GM18511 (cell line): ENCODE results near the gene ARSK.
"Not testable (repeated sequence)": the region's sequence is repeated elsewhere in the genome, so short reads cannot be mapped to it uniquely, and the experiment has no call there.

Source experiments
- ATAC-seq: cut with Tn5 transposase; IDR thresholded peaks from one replicate; pipeline ENCODE4 v1.9.1; 2021; ENCODE audit warnings: mild to moderate bottlenecking, moderate library complexity; ENCODE audit not compliant: unreplicated experiment

The ARSK gene

DNA sequence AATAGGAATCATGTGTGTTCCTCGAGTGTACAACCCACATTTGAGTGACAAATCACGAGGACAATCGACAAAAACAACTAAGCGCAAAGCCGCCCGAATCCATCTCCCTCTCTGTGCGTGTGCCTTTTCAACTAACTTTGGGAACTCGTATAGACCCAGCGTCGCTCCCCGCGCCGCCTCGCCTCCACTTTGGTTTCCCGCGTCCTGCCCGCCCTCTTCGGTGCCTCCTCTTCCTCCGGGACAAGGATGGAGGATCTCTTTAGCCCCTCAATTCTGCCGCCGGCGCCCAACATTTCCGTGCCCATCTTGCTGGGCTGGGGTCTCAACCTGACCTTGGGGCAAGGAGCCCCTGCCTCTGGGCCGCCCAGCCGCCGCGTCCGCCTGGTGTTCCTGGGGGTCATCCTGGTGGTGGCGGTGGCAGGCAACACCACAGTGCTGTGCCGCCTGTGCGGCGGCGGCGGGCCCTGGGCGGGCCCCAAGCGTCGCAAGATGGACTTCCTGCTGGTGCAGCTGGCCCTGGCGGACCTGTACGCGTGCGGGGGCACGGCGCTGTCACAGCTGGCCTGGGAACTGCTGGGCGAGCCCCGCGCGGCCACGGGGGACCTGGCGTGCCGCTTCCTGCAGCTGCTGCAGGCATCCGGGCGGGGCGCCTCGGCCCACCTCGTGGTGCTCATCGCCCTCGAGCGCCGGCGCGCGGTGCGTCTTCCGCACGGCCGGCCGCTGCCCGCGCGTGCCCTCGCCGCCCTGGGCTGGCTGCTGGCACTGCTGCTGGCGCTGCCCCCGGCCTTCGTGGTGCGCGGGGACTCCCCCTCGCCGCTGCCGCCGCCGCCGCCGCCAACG lies 65.3 kb downstream of the ARSK start, which contains the start of gene GPR150:
Gene GPR150 (plus strand): TSS at position 58 of the 840 bp plus-strand sequence. CDS start 189 bp downstream, at position 247.
- ATAC-seq = peak; percentile 72

DNA sequence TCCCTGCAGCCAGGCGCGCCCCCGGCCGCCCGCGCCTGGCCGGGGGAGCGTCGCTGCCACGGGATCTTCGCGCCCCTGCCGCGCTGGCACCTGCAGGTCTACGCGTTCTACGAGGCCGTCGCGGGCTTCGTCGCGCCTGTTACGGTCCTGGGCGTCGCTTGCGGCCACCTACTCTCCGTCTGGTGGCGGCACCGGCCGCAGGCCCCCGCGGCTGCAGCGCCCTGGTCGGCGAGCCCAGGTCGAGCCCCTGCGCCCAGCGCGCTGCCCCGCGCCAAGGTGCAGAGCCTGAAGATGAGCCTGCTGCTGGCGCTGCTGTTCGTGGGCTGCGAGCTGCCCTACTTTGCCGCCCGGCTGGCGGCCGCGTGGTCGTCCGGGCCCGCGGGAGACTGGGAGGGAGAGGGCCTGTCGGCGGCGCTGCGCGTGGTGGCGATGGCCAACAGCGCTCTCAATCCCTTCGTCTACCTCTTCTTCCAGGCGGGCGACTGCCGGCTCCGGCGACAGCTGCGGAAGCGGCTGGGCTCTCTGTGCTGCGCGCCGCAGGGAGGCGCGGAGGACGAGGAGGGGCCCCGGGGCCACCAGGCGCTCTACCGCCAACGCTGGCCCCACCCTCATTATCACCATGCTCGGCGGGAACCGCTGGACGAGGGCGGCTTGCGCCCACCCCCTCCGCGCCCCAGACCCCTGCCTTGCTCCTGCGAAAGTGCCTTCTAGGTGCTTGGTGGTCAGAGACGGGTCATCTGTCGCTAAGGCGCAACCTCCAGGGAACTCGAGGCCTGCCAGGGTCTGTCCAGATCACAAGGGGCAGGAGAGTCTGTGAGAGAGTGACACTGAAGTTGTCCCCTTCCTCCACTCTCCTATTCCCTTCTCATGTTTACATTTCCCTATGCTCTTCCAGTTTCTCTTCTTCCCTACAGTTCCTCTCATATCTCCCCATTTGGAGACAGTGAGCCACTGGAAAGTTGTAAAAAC lies 66.3 kb downstream of the ARSK start:
- ATAC-seq = peak; percentile 51

DNA sequence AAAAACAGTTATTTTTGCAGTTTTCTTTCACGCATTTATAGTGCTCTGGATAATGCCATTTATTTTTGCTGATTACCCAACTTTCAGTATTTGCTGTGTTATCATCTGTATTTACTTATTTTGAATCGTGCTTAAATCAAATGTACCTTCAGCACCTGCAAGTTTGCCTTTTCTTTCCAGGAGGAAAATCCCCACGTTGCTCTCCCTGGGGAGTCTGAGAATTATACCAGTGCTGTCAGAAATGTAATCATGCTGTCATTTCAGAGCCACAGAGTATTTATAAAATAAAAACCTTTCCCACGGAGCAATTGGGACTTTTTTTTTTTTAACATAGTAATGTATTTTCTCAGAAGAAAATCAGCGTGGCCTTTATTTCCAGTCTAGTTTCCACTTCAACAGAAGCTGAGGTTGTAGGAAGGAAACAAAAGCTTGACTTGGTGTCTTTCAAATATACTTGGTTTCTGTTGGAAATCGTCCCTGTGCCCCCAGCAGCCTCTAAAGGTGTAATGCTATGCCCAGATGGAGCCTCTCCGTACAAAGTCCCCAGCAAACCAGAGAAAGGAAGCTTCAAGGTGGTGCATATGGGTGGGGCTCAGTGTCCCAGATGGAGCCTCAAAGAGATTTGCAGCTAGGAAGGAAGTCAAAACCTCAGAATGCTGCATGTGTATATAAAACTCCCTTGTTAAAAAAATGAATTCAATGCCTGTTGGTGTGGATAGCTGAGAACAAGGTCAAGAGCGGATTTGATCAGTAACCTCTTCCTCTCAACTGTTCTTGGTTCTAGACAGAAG lies 67.1 kb downstream of the ARSK start:
- ATAC-seq = no peak

DNA sequence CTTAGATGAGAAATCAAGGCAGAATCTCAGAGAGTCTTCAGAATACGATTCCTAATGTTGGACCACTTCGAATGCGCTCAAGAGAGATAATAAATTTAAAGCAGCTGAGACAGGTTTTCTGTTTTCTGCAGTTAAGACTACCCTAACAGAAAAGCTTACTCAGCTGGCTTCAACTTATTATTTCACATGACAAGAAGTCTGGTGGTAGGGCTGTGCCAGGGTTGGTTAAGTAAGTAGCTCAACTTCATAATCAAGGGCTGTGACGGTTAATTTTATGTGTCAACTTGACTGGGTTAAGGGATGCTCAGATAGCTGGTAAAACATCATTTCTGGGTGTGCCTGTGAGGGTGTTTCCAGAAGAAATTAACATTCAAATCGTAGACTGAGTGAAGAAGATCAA lies 68.8 kb downstream of the ARSK start:
- ATAC-seq = no peak

DNA sequence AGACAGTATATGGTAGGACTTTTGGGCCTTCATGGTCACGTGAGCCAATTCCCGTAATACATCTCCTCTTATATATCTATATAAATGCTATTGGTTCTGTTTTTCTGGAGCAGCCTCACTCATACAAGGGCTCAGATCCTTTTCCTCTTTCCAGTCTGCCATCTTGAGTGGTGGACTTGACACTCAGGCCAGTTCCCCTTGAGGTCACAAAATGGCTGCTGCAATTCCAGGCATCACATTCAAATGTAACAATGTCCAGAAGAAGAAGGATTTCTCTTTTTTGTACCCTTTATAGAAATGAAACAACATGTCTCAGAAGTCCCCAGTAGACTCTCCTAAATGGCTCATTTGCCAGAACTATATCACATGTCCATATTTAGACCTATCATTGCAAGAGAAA lies 69.5 kb downstream of the ARSK start:
- no peak for ATAC-seq

DNA sequence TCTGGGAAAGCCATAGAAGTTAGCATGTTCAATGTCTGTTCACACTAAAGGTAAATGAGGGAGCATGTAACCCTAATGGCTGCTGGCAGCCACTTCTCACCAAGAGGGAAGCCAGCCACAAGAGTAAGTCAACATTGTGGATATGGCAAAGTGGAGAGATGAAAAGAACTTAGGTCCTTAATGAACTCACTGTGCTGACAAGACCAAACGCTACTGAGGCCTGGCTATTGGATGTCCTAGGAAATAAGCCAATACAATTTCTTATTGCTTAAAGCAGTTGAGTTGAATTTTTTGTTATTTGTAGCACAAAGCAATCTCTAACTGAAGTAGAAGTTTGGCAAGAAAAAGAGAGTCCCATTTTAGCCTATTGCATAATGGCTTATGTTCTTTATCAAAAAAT lies 71.8 kb downstream of the ARSK start:
- no peak for ATAC-seq

DNA sequence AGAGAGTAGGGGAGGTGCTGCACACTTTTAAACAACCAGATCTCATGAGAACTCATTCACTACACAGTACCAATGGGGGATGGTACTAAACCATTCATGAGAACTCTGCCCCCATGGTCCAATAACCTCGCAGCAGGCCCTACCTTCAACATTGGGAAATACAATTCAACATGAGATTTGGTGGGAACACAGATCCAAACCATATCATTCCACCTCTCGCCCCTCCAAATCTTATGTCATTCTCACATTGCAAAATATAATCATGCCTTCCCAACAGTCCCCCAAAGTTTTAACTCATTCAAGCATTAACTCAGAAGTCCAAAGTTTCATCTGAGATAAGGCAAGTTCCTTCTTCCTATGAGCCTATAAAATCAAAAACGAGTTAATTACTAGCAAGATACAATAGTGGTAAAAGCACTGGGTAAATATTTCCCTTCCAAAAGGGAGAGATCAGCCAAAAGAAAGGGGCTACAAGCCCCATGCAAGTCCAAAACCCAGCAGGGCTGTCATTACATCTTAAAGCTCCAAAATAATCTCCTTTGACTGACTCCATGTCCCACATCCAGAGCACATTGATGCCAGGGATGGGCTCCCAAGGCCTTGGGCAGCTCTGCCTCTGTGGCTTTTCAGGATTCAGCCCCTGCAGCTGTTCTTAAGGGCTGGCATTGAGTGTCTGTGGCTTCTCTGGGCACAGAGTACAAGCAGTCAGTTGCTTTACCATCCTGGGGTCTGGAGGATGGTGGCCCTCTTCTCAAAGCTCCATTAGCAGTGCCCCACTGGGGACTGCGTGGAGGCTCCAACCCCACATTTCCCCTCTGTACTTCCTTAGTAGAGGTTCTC lies 73.3 kb downstream of the ARSK start:
- ATAC-seq = no peak

DNA sequence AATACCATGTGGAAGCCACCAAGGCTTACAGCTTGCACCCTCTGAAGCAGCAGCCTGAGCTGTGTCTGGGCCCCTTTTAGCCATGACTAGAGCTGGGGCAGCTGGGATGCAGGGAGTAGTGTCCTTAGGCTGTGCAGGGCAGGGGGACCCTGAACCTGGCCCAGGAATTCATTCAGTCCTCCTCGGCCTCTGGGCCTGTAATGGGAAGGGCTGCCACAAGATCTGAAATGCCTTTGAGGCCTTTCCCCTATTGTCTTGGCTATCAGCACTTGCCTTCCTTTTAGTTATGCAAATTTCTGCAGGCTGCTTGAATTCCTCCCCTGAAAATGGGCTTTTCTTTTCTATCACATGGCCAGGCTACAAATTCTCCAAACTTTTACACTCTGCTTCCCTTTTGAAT lies 74.0 kb downstream of the ARSK start:
- no peak for ATAC-seq

DNA sequence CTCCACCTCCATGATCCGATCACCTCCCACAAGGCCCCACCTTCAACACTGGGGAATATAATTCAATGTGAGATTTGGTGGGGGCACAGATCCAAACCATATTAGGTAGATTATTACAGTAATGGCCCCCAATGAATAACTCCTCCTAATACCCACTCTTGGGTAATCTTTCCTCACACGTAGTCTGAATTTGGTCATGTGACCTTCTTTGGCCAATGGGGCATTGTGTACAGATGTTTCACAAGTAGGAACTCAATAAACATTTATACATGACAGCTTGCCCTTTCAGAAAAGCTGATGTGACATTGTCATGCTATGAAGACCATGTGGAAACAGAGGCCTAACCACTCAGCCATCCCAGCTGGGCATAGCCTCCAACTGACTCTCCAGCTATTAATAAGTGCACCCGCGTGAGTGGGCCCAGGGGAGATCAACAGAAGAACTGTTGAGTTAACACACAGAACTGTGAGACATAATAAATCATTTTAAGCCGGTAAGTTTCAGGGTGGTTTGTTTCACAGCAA lies 75.6 kb downstream of the ARSK start:
- no peak for ATAC-seq

DNA sequence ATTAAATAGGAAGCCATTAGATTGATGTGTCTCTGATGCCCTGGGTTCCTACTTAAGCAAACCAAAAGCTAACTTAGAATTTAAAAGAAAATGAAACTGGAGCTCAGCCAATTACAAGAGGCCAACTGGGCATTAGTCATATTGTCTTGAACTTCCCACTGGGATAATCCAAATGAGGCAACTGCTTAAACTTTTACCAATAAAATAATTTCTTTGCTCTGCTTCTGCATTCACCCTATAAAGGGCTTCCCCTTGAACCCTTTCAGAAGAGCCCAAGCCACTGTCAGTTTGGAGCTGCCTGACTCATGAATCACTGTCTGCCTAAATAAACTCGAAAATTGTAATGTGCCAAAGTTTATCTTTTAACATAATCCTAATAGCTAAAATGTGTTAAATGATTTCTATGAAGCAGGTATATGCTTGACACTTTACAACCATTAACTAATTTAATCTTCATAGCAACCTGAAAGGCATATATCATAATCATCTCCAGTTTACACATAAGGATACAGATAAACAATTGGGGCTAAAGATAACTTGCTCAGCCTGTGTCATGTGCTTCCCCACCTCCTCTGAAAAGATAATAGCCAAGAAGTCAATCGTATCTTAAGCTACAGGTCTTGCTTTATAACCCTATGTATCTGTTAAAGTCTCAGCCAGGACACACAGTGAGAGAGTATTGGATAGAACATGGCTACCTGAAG lies 76.5 kb downstream of the ARSK start:
- peak; percentile 18 for ATAC-seq

DNA sequence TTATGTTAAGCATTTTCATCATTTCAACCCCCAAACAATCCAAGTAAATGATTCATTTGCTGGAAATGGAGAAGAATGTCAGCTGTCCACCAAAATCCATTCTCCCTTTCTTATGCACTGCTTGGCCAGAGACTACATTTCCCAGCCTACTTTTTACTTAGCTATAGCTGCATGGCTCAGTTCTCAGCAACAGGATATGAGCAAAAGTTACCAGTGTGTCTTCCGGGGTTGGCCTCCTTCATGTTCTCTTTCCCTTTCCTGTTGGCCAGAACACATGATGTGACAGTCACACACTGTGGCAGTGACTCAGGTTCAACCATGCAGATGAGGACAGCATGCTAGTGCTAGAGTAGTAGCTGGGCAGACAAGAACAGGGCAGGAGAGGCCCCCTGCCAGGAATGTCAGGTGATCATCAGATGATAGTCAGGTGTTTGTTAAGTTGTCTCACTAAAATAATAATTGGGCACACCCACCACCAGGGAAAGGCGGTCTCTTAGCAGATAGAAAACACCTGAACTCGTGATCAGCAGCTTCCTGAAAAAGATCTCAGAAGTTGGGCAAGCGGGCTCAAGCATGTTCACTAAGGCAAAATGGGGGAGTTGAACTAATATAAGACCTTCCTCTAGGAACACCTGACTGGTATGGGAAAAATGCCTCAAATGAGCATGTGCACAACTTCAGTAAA lies 77.2 kb downstream of the ARSK start:
- ATAC-seq = peak; percentile 98

DNA sequence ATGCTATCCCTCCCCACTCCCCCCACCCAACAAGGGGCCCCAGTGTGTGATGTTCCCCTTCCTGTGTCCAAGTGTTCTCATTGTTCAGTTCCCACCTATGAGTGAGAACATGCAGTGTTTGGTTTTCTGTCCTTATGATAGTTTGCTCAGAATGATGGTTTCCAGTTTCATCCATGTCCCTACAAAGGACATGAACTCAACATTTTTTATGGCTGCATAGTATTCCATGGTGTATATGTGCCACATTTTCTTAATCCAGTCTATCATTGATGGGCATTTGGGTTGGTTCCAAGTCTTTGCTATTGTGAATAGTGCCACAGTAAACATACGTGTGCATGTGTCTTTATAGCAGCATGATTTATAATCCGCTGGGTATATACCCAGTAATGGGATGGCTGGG lies 78.0 kb downstream of the ARSK start:
- ATAC-seq = not testable (repeated sequence)

DNA sequence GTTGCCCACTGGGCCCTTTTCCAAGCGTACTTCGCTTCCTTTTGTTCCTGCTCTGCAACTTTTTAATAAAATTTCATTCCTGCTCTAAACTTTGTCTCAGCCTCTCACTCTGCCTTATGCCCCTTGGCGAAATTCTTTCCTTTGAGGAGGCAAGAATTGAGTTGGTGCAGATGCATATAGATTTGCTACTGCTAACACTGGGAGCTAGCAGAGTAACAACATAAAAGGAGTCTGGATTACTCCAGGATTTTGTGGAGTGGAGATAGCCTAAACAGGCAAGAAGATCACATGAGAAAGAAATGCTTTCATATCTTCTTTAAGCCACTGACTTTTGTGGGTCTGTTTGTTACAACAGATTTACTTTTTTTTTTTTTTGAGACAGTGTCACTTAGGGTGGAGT lies 78.8 kb downstream of the ARSK start:
- ATAC-seq = no peak

DNA sequence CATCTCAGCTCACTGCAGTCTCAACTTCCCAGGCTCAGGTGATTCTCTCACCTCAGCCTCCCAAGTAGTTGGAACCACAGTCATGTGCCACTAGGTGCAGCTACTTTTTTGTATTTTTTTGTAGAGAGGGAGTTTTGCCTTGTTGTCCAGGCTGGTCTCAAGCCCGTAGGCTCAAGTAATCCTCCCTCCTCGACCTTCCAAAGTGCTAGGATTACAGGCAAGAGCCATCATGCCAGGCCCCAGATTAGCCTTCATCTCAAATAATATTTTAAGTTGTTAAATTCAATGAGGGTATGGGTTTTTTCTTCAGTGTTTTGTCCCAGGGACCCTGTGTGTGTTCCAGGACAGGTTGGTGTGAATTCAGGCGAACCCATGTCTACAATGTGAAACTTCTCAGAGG lies 79.2 kb downstream of the ARSK start:
- ATAC-seq = no peak

DNA sequence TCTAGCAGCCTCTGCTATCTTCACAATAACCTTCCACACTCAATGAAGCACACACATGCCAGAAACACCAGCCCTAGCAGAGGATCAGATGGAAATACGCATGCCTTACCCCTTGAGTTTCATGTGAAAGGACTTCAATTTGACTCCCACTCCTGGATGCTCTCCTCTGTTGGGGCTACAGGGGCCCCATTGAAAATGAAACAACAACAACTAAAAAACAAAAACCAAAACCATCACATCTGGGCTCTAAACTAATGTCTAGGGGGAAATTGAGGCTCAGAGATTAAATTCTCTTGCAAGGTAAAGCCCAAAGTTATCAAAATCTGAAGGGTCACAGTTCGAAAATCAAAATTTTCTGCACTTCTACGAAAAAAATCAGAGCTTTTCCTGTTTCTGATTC lies 83.7 kb downstream of the ARSK start:
- ATAC-seq = no peak

DNA sequence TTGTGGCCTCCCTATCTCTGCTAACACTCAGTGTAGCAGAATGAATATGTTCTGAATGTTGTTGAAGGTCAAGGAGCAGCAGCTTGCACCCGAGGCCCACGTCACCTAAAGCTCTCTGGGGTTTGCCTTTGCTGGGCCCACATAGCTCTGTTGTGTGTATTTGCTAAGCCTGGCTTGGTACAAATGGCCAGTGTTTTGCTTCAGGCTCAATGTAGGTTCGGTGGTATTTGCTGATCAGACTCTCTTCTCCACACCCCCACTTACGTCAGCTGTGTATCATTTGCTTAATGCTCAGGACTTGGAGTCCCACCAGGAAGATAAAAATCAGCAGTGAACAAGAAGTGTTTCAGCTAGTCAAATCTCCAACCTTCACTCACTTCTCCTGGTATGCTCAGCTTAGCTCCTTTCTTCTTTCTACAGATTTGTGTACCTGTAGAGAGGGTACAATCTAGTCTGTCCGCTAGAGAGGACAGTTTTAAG lies 86.9 kb downstream of the ARSK start:
- ATAC-seq = no peak

DNA sequence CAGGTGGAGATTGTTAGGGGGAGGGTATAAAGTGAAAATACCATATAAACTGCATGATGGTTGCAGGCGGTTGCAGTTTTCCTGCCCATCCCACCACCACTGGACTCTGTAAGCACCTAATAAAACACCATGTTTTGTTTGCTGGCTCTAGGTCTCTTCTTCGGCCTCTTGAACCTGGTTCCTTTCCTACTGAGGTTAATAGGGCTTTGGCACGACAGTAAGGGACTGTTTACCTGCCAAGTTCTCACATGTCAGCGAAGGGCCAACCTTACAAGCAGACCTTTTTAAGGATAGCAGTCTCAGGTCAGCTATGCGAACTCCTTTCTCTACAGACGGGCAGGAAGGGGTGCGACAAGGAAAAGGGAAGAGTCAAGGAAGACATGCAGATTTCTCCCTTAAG lies 88.3 kb downstream of the ARSK start:
- no peak for ATAC-seq

DNA sequence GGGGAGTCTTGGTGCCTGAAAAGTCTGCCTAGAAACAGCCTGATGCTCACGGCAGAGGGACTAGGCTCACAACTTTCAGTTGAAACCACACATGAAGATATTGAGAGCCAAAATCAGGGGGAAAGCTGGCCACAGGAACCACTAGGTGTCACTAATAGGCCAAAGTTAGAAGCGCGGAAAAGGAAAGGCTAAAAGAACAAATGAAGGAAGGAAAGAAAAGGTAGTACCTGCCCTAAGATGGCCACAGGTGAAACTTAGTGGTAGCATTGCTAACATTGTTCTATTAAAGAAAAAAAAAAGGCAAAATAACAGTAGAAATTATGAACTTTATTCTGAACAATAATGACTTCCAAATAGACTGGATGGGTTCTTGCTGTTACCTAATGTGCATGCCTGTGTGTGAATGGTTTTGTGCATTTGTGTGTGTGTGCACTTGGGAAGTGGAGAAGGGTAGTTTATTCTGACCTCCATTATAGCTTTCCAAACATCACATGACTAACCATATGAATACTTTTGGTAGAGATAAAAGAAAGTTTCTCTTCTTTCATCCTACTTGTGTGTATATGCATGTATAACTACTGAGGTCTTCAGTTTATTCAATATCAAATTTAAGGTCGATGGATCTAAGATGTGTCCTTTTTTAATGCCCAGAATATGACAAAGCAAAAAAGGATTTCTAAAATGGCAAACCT lies 89.6 kb downstream of the ARSK start:
- ATAC-seq = peak; percentile 40
